HG03354 (cell line): Measurements from ENCODE around the gene TMEM141.
"Not testable (repeated sequence)": the region's sequence is repeated elsewhere in the genome, so short reads cannot be mapped to it uniquely, and the experiment has no call there.

ENCODE experiments used
- ATAC-seq: cut with Tn5 transposase; IDR thresholded peaks from one replicate; pipeline ENCODE4 v1.9.1; 2021; ENCODE audit warnings: mild to moderate bottlenecking; ENCODE audit not compliant: unreplicated experiment, poor library complexity, severe bottlenecking

TMEM141 gene

GRCh38 chr9:136840877-136841645 lies 49.9 kb downstream of the TMEM141 start:
- ATAC-seq: no peak

DNA sequence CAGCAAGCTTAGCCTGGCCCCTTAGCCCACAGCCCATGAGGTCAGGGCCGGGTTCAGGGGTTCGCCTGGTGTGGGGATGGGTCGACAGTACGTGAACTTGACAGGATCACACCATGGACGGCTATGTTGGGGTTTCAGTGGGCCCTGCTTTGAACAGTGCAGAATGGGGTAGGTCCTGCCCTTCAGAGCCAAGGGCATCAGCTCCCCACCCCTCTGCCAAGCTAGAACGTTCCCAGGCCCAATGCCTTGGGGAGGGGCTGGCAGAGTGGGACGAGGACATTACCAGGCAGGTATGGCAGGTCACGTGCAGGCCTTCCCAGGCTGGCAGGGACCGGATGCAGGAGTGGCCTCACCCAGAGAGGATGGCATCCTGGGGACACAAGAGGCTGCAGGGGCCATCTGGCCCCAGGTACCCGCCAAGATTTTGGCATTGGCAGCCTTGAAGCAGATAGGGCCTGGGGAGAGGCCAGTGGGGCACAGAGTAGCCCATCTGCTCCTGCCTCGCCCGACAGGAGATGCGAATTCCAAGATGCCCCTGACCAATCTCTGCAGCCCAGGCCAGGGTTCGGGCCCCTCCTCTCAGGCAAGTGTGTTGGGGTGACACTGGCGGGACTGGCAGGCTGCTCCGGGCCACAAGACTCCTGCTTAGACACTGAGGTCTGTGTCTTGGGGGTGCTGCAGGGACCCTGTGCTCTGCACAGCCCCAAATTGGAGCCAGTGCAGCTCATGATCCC lies 50.7 kb downstream of the TMEM141 start:
- not testable (repeated sequence) for ATAC-seq

DNA sequence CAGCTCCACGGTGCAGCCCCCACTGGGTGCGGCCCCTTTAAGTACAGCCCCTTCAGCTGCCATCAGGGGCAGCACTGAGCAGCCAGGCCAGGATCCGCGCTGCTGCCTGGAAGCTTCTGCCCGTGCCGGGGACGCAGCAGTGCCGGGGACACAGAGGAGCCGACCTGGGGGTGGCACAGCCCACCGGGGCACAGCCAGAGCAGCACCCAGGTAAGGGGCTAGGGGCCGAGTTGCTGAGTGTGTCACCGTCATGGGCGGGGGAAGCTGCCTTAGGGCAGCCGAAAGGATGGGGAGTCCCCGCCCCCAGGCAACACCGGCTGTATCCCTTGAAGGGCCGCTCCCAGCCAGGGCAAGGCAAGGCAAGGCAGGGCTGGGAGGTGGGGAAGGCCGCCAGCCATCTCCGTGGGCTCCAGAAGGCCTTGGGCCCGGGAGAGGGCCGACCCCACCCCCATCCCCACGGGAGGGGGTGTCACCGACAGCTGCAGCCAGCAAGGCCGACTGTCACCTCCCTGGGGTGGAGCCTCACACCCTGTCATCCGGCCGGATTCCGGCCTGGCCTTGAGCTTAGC lies 51.3 kb downstream of the TMEM141 start, which contains the start of gene AJM1:
Gene AJM1, plus strand, starts transcription at position 99 of the 569 bp plus-strand sequence. CDS start 1,937 bp downstream, outside the sequence.
- peak; percentile 77 for ATAC-seq
